GM12878 (cell line): ENCODE data around the gene RDM1. TPM values are rescaled to one million over a fixed set of nuclear protein-coding genes. Genes with fewer than 3 reads are reported as not detected.

Experiments
- IRF4 ChIP-seq: IDR thresholded peaks from 2 replicates; pipeline ENCODE4 v1.6.1; 2011; ENCODE audit warnings: low read depth, low read length
- PAX5 ChIP-seq: IDR thresholded peaks from 2 replicates; pipeline ENCODE4 v1.6.1; 2011; ENCODE audit warnings: low read depth, low read length, borderline replicate concordance
- TBL1XR1 ChIP-seq: IDR thresholded peaks from 2 replicates; pipeline ENCODE4 v1.6.1; 2012; ENCODE audit warnings: low read depth, low read length, improper control_type of control experiment
- polyA plus RNA-seq, 11 experiments: library from polyadenylated mRNA; depleted of rRNA in 4 of 11; unstranded in 6 of 11; stranded (reverse) in 5 of 11; fragments of >200 nt; fragmentation: Nextera tagmentation in 4 of 11; fragmentation: Illumina TruSeq in 1 of 11; extraction: Ambion mirVana in 4 of 11; extraction: Trizol in 1 of 11; gene quantifications; 1 replicate in 1 of 11; 2 replicates in 10 of 11; pipeline versions ENCODE4 v1.2.1 to v1.2.3, GENCODE V29; 2011 to 2016; ENCODE audit warnings: inconsistent platforms in 2 of 11, missing spikeins in 2 of 11, low read depth in 1 of 11
- total RNA-seq, 4 experiments: library from RNA; depleted of rRNA in 3 of 4; stranded (reverse); fragments of >200 nt in 3 of 4; fragmentation: Illumina TruSeq in 1 of 4; extraction: Trizol in 1 of 4; gene quantifications; 2 replicates each; pipeline versions ENCODE4 v1.2.1 to v1.2.3, GENCODE V29; 2013 to 2021
- TF ChIP-seq, protein P1 (sequence below): fragments of 150-350 bp; IDR thresholded peaks from 2 replicates; pipeline ENCODE4 v1.6.1; 2014; ENCODE audit warnings: mild to moderate bottlenecking, low read depth, low read length
- TF ChIP-seq, protein P2 (sequence below): fragments of 450-650 bp; formaldehyde crosslinking; IDR thresholded peaks from 2 replicates; pipeline ENCODE4 v1.5.0; 2022; ENCODE audit warnings: mild to moderate bottlenecking, missing genetic modification characterization

RDM1 gene
- total and polyA plus RNA-seq, 10 of the 15 experiments (the other 5 are each of a cell fraction or from before 2014, with no cell fraction given) = 5.7 to 18.4 (median 10.7) TPM

DNA sequence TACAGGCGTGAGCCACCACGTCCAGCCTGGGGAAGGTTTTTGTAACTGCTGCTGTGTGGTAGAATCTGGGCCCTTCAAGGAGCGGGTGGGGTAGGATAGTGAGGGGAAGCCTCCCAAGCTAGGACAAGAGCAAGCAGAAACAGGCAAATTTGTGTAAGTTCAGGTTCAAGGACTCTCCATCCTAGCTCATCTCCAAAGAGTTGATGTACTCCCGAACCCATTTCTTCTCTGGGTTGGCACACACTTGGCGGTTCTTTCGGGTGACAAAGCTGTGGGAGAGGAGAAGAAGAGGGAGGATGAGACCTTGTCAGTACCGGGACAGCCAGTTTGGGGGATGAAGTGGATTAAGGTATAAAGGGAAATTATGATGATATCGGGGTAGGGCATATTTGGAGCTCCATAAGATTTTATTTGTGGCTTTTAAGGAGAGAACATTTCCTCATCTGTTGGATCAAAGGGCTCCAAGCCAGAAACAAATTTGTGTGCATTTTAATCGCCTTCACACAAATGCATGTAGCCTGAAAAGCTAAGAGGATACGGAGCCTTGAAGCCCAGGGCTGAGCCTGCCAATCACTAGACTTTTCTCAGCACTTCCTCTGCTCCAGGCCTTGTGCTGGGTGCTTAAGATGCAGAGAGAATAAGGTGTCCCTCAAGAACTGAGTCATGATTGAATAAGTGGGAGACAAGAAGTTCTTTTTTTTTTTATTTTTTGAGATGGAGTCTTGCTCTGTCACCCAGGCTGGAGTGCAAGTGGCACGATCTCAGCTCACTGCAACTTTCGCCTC lies 58.2 kb downstream of the RDM1 start (continued):
- TF ChIP-seq, protein P1, sequence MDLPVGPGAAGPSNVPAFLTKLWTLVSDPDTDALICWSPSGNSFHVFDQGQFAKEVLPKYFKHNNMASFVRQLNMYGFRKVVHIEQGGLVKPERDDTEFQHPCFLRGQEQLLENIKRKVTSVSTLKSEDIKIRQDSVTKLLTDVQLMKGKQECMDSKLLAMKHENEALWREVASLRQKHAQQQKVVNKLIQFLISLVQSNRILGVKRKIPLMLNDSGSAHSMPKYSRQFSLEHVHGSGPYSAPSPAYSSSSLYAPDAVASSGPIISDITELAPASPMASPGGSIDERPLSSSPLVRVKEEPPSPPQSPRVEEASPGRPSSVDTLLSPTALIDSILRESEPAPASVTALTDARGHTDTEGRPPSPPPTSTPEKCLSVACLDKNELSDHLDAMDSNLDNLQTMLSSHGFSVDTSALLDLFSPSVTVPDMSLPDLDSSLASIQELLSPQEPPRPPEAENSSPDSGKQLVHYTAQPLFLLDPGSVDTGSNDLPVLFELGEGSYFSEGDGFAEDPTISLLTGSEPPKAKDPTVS = no peak
- TF ChIP-seq PAX5 (no peak), TBL1XR1 (no peak), IRF4 (no peak)
- TF ChIP-seq, protein P2, sequence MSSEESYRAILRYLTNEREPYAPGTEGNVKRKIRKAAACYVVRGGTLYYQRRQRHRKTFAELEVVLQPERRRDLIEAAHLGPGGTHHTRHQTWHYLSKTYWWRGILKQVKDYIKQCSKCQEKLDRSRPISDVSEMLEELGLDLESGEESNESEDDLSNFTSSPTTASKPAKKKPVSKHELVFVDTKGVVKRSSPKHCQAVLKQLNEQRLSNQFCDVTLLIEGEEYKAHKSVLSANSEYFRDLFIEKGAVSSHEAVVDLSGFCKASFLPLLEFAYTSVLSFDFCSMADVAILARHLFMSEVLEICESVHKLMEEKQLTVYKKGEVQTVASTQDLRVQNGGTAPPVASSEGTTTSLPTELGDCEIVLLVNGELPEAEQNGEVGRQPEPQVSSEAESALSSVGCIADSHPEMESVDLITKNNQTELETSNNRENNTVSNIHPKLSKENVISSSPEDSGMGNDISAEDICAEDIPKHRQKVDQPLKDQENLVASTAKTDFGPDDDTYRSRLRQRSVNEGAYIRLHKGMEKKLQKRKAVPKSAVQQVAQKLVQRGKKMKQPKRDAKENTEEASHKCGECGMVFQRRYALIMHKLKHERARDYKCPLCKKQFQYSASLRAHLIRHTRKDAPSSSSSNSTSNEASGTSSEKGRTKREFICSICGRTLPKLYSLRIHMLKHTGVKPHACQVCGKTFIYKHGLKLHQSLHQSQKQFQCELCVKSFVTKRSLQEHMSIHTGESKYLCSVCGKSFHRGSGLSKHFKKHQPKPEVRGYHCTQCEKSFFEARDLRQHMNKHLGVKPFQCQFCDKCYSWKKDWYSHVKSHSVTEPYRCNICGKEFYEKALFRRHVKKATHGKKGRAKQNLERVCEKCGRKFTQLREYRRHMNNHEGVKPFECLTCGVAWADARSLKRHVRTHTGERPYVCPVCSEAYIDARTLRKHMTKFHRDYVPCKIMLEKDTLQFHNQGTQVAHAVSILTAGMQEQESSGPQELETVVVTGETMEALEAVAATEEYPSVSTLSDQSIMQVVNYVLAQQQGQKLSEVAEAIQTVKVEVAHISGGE = no peak
- TF ChIP-seq, all 136 proteins: peak for 0
